Measurements from ENCODE around the gene PARN. TPM values are rescaled to one million over a fixed set of nuclear protein-coding genes. Genes with fewer than 3 reads are reported as not detected.

PARN gene
- total RNA-seq, 2 experiments from 2014 or later: 27.4 to 28.2 TPM

DNA sequence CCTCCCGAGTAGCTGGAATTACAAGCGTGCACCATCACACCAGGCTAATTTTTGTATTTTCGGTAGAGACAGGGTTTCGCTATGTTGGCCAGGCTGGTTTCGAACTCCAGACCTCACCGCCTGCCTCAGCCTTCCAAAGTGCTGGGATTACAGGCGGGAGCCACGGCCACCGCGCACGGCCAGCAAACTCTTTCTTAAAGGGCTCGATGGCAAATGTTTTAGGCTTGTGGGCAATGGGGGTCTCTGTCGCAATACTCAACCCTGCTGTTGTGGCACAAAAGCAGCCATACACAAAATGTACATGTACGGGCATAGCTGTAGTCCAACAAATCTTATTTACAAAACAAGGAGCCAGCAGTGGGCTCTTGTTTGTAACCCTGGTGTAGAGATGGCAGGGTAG, 18.4 kb downstream of the PARN start:
- H3K27ac Mint-ChIP-seq: no peak overlapping the region
- no peak overlapping the region for H3K4me3 ChIP-seq (ENCODE audit: low read length)
- peaks cover 78% of the 10 kb centered on the region for H3K36me3 ChIP-seq (ENCODE audit: insufficient read depth, low read length)
- no peak overlapping the region for H3K27ac ChIP-seq (ENCODE audit: low read depth in 1 of 2, low read length in 2 of 2)
- no peak for TF ChIP-seq CTCF (IDR thresholded peaks at IDR 0.05)
- no peaks in the 10 kb centered on the region for H3K9me3 ChIP-seq (ENCODE audit: control insufficient read depth in 1 of 2, insufficient read depth in 1 of 2, low read length in 2 of 2)
- intact Hi-C loops (cut with DNase I, micrococcal nuclease): no loop called here
- DNase-seq (no peak), ATAC-seq (ENCODE audit: poor library complexity) (no peak)
- no peak overlapping the region for H3K4me3 Mint-ChIP-seq
- no peaks in the 10 kb centered on the region for H3K9me3 Mint-ChIP-seq
- H3K36me3 Mint-ChIP-seq (ENCODE audit: low read depth): peaks cover 85% of the 10 kb centered on the region
- H3K4me1 ChIP-seq (ENCODE audit: insufficient read depth, low read length): no peaks in the 10 kb centered on the region
- no peaks in the 10 kb centered on the region for H3K27me3 Mint-ChIP-seq
- no peaks in the 10 kb centered on the region for H3K4me1 Mint-ChIP-seq (ENCODE audit: low read depth)
- ChIA-PET POLR2A (no interaction called here), CTCF (no interaction called here)
- no peaks in the 10 kb centered on the region for H3K27me3 ChIP-seq (ENCODE audit: control insufficient read depth in 1 of 2, insufficient read depth in 2 of 2, low read length in 2 of 2)

GRCh38 chr16:14609716-14610115, 20.3 kb downstream of the PARN start:
- intact Hi-C loops (cut with DNase I, micrococcal nuclease): loop anchor here in 1 of 2 experiments (10.0 kb wide), 1 partner anchor 685 kb away; the partner anchor contains the start of gene ERCC4
- Histone ChIP-seq H3K4me3 (ENCODE audit: low read length) (no peak overlapping the region), H3K4me1 (ENCODE audit: insufficient read depth, low read length) (no peaks in the 10 kb centered on the region), H3K27ac (ENCODE audit: low read depth in 1 of 2, low read length in 2 of 2) (no peak overlapping the region), H3K9me3 (ENCODE audit: control insufficient read depth in 1 of 2, insufficient read depth in 1 of 2, low read length in 2 of 2) (no peaks in the 10 kb centered on the region), H3K27me3 (ENCODE audit: control insufficient read depth in 1 of 2, insufficient read depth in 2 of 2, low read length in 2 of 2) (no peaks in the 10 kb centered on the region), H3K36me3 (ENCODE audit: insufficient read depth, low read length) (peaks cover 76% of the 10 kb centered on the region)
- peaks cover 84% of the 10 kb centered on the region for H3K36me3 Mint-ChIP-seq (ENCODE audit: low read depth)
- DNase-seq: no peak
- no peaks in the 10 kb centered on the region for H3K27me3 Mint-ChIP-seq
- ChIA-PET POLR2A (no interaction called here), CTCF (interaction anchor here (1.7 kb wide), 1 partner anchor 15 kb away, joined by 6 read pairs; no protein-coding TSS in a partner anchor)
- H3K4me1 Mint-ChIP-seq (ENCODE audit: low read depth): no peaks in the 10 kb centered on the region
- H3K27ac Mint-ChIP-seq: no peak overlapping the region
- no peak overlapping the region for H3K4me3 Mint-ChIP-seq
- TF ChIP-seq CTCF (IDR thresholded peaks at IDR 0.05): no peak
- H3K9me3 Mint-ChIP-seq: no peaks in the 10 kb centered on the region
- no peak for ATAC-seq (ENCODE audit: poor library complexity)

GRCh38 chr16:14608604-14609003, 21.5 kb downstream of the PARN start:
- POLR2A ChIA-PET: no interaction called here
- Mint-ChIP-seq H3K4me1 (ENCODE audit: low read depth) (no peaks in the 10 kb centered on the region), H3K36me3 (ENCODE audit: low read depth) (peaks cover 80% of the 10 kb centered on the region), H3K27me3 (no peaks in the 10 kb centered on the region), H3K27ac (no peak overlapping the region), H3K4me3 (no peak overlapping the region), H3K9me3 (no peaks in the 10 kb centered on the region)
- Histone ChIP-seq H3K4me3 (ENCODE audit: low read length) (no peak overlapping the region), H3K36me3 (ENCODE audit: insufficient read depth, low read length) (peaks cover 79% of the 10 kb centered on the region), H3K4me1 (ENCODE audit: insufficient read depth, low read length) (no peaks in the 10 kb centered on the region), H3K27me3 (ENCODE audit: control insufficient read depth in 1 of 2, insufficient read depth in 2 of 2, low read length in 2 of 2) (no peaks in the 10 kb centered on the region), H3K27ac (ENCODE audit: low read depth in 1 of 2, low read length in 2 of 2) (no peak overlapping the region), H3K9me3 (ENCODE audit: control insufficient read depth in 1 of 2, insufficient read depth in 1 of 2, low read length in 2 of 2) (no peaks in the 10 kb centered on the region)
- no peak for TF ChIP-seq CTCF (IDR thresholded peaks at IDR 0.05)
- CTCF ChIA-PET: interaction anchor here (1.7 kb wide), 1 partner anchor 13 kb away, joined by 6 read pairs; no protein-coding TSS in a partner anchor
- ATAC-seq (ENCODE audit: poor library complexity) (no peak), DNase-seq (no peak)
- intact Hi-C loops (cut with DNase I, micrococcal nuclease): loop anchor here in 1 of 2 experiments (10.0 kb wide), 1 partner anchor 684 kb away; the partner anchor contains the start of gene ERCC4

Measured in CD4-positive, alpha-beta T cell (primary cell).